Uterus (tissue), 2 donors: ENCODE data around the gene SIPA1L3.

Source experiments
- CTCF ChIP-seq, 4 experiments: fragments of 200-600 bp in 2 of 4; fragments of 450-650 bp in 2 of 4; sonication (generic) in 2 of 4; IDR thresholded peaks; one replicate each; pipeline ENCODE4 v1.5.1; 2016 to 2019; ENCODE audit warnings: antibody characterized with exemption in 4 of 4, mild to moderate bottlenecking in 2 of 4, moderate library complexity in 1 of 4
- POLR2A ChIP-seq, 2 donors: fragments of 450-650 bp; IDR thresholded peaks; one replicate each; pipeline ENCODE4 v1.6.1; 2016; ENCODE audit warnings: antibody characterized with exemption in 2 of 2, mild to moderate bottlenecking in 1 of 2, moderate library complexity in 1 of 2

DNA sequence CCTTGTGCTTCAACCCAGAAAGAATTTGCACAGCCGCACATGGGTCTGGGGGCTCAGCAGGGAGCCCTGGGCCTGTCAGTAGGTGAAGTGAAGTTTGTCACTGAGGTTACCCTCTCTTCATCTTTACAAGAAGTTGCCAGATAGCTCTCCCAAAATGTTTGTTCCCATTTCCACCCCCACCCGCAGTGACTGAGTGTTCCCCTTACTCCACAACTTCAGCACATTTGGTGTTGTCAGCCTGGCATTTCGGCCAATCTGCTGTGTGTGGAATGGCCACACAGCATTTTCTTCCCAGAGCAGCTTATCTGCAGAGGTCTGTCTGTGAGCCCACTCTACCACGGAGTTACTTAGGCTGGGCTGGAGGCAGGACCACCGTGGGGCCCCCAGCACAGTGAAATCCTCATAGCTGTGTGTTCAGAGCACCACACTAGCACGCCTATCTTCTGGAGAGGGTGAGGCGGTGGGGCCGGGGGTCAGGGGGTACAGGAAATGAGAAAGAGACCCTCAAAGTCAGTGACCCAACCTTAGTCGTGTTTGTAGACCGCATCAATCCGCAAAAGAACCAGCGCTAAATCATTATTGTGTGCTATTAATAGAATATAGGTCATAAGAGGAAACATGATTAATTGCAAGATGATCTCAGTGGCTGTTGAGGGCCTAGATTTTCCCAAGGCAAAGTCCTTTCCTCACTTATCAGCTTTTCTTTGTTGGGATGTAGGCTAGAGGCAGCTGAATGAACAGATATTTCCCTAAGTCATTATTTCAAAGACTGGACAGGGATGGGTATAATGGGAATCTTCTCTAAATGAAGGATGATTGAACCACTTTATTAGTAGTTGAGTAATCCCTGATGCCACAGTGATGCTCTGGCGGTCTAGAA lies 116.0 kb downstream of the SIPA1L3 start:
- TF ChIP-seq CTCF (IDR thresholded peaks at IDR 0.05) (no peak), POLR2A (IDR thresholded peaks at IDR 0.05) (no peak)
